GM12864 (cell line): Measurements from ENCODE around the gene EP400.

ENCODE experiments used
- DNase-seq: peaks from one replicate; pipeline ENCODE4 v3.0.0-alpha.2; 2011; ENCODE audit warnings: low read depth
- H3K4me3 ChIP-seq: 2 replicates; pipeline ENCODE4 v1.5.1; 2011; ENCODE audit warnings: mild to moderate bottlenecking, low read depth, low read length, control low read depth
- TF ChIP-seq, protein P1 (sequence below): IDR thresholded peaks from 2 replicates; pipeline ENCODE4 v1.5.1; 2011; ENCODE audit warnings: low read depth, mild to moderate bottlenecking, moderate library complexity, low read length, control low read depth, inconsistent platforms; ENCODE audit errors: missing control alignments

EP400 gene

GRCh38 chr12:132033627-132034026, 83.9 kb downstream of the EP400 start:
- no peak overlapping the region for H3K4me3 ChIP-seq
- TF ChIP-seq, protein P1, sequence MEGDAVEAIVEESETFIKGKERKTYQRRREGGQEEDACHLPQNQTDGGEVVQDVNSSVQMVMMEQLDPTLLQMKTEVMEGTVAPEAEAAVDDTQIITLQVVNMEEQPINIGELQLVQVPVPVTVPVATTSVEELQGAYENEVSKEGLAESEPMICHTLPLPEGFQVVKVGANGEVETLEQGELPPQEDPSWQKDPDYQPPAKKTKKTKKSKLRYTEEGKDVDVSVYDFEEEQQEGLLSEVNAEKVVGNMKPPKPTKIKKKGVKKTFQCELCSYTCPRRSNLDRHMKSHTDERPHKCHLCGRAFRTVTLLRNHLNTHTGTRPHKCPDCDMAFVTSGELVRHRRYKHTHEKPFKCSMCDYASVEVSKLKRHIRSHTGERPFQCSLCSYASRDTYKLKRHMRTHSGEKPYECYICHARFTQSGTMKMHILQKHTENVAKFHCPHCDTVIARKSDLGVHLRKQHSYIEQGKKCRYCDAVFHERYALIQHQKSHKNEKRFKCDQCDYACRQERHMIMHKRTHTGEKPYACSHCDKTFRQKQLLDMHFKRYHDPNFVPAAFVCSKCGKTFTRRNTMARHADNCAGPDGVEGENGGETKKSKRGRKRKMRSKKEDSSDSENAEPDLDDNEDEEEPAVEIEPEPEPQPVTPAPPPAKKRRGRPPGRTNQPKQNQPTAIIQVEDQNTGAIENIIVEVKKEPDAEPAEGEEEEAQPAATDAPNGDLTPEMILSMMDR = no peak
- DNase-seq = no peak

DNA sequence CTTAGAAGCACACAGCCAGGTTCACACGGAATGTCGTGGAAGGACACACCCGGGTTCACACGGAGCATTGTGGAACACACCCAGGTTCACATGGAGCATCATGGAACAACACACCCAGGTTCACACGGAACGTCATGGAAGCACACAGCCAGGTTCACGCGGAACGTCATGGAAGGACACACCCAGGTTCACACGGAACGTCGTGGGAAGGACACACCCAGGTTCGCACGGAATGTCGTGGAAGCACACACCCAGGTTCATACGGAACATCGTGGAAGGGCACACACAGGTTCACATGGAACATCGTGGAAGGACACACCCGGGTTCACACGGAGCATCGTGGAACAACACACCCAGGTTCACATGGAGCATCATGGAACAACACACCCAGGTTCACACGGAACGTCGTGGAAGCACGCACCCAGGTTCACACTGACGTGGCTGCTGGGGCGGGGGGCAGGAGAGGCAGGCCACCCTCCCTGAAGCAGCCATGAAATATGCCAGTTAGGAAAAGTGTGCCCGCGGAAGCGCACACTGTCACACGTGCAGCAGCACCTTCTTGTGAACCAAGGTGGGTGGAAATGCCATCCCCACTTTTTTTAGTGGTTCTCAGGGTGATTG, 86.4 kb downstream of the EP400 start:
- TF ChIP-seq, protein P1 = no peak
- no peak overlapping the region for H3K4me3 ChIP-seq
- DNase-seq = no peak

DNA sequence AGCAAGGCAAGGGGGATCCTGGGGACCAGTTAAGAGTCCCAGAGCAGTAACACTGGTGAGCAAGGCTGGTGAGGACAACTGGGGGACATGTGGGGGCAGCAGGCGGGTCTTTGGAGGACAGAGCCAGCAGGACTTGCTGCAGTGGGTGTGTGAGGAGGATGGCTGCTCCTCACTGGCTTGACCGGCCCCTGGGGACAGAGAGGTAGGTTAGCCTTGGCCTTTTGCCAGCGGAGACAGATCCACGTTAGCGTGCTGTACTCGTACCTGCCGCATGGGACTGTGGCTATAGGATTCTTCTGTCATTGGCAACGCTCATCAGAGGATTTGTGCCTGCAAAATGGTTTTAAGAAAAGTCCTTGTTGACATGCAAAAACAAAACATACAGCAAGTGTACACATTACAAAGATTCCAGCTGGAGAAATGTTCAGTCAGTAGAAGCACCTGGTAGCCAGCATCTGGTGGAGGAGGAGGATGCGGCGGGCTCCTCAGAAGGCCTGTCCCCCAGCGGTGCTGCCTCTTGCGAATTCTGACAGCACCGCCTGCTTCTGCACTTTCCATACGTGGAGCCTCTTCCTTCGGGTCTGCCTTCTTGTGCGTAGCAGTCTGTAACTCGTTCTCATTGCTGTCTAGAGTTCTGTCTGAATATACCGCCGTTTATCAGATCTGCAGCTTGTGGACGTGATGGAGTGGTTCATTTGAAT, 91.3 kb downstream of the EP400 start:
- TF ChIP-seq, protein P1 = no peak
- DNase-seq = no peak
- no peak overlapping the region for H3K4me3 ChIP-seq

- no peak for DNase-seq
- TF ChIP-seq, protein P1 = no peak
- no peak overlapping the region for H3K4me3 ChIP-seq
Observed at GRCh38 chr12:132043216-132043615, 93.5 kb downstream of the EP400 start.

DNA sequence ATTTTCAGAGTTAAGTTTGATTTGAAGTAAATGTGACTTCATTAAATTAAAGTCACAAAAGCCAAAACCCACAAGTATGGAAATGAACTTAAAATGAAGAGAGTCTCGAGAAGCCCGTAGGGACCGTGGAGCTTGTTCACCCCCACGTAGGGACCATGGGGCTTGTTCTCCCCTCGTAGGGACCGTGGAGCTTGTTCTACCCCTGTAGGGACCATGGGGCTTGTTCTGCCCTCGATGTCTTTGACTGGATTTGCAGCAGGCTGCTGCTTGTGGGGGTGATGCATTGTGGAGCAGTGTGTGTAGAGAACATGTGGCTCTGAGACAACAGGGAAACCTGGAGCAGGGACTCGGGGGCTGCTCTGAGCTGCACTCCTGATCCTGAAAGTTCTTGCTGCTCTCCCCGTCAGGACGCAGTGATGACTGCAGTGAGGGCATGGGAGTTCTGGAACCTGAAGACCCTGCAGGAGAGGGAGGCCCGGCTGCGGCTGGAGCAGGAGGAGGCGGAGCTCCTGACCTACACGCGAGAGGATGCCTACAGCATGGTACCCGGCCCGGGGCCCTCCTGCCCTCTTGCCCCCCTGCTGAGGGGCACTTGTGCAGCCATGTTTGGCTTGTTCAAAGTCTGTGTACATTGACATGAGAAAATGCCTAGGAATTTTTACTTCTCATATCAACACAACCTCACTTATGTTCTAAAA, 94.2 kb downstream of the EP400 start:
- no peak overlapping the region for H3K4me3 ChIP-seq
- TF ChIP-seq, protein P1 = no peak
- no peak for DNase-seq

- TF ChIP-seq, protein P1 = no peak
- no peak overlapping the region for H3K4me3 ChIP-seq
- DNase-seq = no peak
Observed at GRCh38 chr12:132044661-132045412, 95.1 kb downstream of the EP400 start.
